DMS53 (cell line): Measurements from ENCODE around the gene CDH10.
A peak's percentile ranks its signal among the peaks of the same experiment; 100 is the strongest.

Experiments used
- DNase-seq: peaks from one replicate; lab custom pipeline; 2025; lab: John Stamatoyannopoulos, UW

The CDH10 gene

GRCh38 chr5:24644761-24645160 lies at the start of gene CDH10:
TSS of gene CDH10 (minus strand) at chr5:24644978. CDS start at chr5:24593490, 51,488 bp downstream.
- DNase-seq, result peak; percentile 85

DNA sequence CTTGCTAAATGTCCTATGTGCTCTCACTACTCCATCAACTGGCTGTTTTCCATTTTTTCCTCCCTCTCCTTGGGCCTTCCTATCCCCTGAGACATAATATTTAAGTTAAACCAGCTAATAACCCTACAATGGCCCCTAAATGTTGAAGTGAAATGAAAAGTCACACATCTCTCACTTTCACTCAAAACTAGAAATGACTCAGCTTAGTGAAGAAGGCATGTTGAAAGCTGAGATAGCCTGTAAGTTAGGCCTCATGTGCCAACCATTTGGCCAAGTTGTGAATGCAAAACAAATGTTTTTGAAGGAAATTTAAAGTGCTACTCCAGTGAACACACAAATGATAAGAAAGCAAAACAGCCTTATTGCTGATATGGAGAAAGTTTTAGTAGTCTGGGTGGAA lies 48.8 kb upstream of the CDH10 start:
- DNase-seq, result no peak

DNA sequence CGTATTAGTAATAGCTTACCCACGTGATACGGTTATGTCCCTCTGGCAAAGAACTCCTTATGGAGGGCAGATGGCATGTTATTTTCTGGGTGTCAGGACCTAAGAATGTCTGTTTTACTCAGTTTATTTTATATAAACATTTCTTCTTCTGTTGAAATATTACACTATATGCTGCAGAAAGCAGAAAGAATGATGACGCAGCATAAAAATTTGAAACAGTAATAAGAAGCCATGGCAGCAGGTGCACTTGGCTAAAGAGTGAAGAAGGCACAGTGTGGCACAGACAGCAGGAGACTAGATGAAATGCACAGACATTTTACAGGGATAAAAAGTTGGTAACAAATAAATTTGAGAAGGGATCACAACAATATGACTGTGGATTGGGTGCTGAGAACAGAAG lies 46.3 kb upstream of the CDH10 start:
- no peak for DNase-seq

DNA sequence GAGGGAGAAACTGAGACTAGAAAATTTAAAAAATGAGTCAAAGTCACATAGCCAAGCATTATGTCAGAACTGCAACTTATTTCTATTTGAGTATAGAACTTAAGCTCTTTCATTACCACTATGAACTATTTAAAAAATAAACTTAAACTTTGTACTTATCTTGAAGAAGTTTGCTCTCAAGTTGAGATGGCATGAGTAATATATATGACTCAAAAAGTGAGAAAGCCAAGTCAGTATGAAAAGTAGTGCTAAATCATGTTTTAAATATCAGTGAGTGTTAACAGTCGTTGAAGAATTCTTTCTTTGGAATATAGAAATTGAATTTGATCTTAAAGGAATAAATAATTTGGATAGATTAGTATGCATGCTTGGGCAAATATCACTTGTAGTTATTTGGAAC lies 36.3 kb upstream of the CDH10 start:
- no peak for DNase-seq

GRCh38 chr5:24668050-24668449 lies 23.3 kb upstream of the CDH10 start:
- no peak for DNase-seq

- no peak for DNase-seq
These were observed 4.8 kb upstream of the CDH10 start for GRCh38 chr5:24649531-24649930.

DNA sequence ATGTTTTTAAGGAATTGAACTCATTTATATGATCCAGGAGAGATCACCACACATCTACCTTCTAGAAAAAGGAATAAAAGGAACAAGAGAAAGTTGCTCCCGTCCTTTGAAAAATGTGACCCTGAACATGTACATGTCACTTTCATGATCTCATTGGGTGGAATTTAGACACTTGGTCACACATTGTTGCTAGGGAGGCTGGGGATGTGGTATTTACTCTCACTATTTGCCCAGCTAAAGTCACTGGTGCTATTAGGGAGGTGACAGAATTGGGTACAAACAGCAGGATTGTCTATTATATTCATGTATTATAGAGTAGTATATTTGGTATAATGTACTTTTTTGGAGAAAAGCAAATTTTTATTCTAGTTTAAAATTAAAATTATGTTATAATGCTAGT lies 2.1 kb upstream of the CDH10 start:
- DNase-seq, result peak; percentile 79

DNA sequence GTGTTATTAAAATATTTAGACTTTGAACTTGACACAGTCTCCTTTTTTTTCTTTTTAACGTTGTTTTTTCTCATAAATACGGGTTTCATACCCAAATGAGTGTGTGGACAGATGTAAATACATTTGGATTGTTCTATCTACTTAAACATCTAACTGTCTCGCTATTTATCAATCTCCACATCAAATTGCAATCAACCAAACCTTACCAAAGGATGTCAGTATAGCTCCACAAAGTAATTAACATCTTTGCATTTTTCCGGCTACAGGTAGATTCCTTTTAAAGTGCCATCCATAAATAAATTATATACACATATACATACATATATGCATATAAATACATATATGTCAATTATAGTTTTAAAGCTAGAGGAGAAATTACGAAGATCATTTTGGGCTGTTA lies 705 bp upstream of the CDH10 start:
- DNase-seq, result peak; percentile 53

DNA sequence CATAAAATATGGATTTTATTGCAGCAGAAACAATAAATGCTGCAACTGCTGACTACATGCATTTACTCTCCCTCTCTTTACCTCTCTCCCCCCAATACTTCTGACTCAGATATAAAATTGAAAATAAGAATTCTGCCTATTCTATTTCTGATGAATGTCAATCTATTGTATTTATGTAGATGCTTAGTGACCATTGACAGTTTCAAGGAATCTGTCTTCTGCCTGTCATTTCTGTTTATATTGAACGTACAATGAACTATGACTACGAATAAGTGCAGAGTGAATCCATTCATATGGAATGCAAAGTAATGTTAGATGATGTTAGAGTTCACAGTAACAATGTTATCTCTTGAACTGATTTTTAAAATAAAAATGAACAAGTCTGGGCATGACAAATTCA lies 898 bp downstream of the CDH10 start:
- no peak for DNase-seq

DNA sequence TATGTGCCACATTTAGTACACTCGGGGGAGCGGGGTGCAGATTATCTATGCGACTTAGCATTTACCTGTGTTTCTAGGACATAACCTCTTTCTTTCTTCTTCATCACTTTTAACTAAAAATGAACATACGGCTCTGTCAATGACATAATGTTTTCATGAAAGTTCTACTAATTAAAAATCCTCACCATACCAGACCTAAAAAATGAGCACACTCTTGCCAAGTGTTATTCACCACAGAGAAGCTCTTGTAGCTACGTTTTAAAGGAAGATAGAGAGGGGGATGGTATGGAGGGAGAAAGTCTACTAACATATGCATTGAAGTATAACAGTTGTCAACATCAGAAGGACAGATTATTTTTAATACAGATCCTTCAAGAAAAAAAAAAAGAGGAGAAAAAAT lies 1.6 kb downstream of the CDH10 start:
- DNase-seq, result no peak

- DNase-seq, result peak; percentile 82
These were observed 2.8 kb downstream of the CDH10 start for GRCh38 chr5:24642022-24642421.

GRCh38 chr5:24635209-24635608 lies 9.6 kb downstream of the CDH10 start:
- DNase-seq, result no peak

- peak; percentile 78 for DNase-seq
These were observed 11.0 kb downstream of the CDH10 start for GRCh38 chr5:24633715-24634325.

DNA sequence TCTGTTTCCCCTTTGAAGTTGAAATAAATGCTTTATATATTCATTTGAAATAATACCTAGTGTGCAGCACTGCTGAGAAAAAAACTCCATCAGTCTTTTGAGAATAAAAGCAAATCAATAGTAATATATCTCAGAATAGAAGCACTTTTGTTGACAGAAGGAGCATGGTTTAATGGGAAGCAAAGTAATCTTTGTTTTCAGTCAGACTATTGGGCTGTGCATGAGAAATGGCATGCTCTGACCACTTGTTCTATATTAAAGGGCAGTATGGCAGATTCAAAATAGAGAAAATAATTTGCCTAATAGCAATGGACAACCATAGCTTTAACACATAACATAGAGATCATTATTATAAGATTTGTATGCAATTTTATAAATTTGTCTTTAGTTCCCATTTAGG lies 12.4 kb downstream of the CDH10 start:
- DNase-seq, result no peak

DNA sequence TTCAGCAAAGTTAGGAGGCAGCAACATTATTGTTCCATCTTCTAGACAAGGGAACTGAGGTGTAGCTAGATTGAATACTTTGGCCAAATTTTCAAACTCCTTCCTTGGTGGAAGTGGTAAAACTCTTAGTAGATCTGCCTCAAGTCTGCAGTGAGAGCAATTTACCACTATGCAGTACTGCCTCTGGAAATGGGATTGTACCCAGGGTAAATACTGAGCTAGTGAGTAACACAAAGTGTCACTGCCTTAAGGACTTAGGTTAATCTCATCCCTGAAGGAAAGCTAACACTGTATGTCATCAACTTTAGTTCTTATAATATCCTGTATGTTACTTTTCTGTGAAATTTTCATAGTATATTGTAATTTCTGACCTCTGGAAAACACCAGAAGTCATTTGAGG lies 13.9 kb downstream of the CDH10 start:
- no peak for DNase-seq

- no peak for DNase-seq
These were observed 15.0 kb downstream of the CDH10 start for GRCh38 chr5:24629798-24630197.

GRCh38 chr5:24624872-24625271 lies 19.9 kb downstream of the CDH10 start:
- no peak for DNase-seq

DNA sequence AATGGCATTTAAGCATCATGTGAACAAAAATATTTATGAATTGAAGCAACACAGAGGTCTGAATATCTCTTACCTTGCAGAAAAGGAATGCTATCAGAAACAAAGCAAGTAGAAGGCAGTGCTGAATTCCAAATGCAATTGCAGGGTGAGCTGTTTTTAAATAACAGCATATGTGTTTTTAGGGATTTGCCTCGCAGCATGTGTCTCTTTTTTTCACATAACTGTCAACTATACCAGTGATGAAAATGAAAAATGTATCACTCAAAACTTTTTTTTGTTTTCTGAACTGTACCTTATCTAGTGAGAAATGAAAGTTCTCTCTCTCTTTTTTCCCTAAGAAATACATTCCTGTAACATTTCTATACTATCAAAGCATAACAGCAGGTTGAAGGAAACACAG lies 21.2 kb downstream of the CDH10 start:
- no peak for DNase-seq

GRCh38 chr5:24623031-24623430 lies 21.7 kb downstream of the CDH10 start:
- no peak for DNase-seq

DNA sequence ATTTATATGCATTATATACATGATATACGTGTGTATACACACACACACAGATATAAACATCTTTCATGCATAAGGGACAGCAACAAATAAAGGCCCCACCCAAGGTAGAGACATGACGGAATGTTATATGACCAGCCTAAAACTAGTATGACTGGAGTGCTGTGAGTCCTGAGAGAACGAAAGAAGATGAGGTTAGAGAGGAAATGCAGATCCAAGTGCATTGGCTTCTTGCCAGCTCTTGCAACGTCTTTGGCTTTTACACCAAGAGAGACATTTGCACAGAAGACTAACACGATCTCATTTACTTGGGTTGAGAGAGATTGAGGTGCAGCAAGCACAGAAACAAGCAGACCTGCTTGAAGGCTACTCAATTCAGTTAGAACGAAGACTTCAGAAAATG lies 23.0 kb downstream of the CDH10 start:
- peak; percentile 64 for DNase-seq

- DNase-seq, result no peak
These were observed 28.2 kb downstream of the CDH10 start for GRCh38 chr5:24616566-24616965.

- DNase-seq, result no peak
These were observed 29.6 kb downstream of the CDH10 start for GRCh38 chr5:24615159-24615558.

- no peak for DNase-seq
These were observed 35.1 kb downstream of the CDH10 start for GRCh38 chr5:24609706-24610105.

DNA sequence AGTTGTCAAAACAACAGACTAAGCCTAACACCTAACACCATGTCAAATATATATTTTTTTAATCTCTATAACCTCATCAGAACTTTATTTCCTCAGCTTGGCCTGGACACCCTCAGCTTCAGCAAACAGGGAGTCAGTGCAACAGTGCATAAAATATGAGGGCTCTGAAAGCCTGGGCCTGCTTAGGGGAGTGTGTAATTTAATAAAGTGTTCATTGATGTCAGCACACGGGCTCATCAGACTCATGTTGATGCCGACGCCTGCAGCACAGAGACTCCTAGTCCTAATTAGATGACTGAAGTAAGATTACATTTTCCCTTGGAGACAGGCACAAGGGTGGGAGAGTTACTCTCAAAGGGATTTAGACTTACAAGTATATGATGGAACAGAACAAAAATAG lies 37.8 kb downstream of the CDH10 start:
- DNase-seq, result no peak

DNA sequence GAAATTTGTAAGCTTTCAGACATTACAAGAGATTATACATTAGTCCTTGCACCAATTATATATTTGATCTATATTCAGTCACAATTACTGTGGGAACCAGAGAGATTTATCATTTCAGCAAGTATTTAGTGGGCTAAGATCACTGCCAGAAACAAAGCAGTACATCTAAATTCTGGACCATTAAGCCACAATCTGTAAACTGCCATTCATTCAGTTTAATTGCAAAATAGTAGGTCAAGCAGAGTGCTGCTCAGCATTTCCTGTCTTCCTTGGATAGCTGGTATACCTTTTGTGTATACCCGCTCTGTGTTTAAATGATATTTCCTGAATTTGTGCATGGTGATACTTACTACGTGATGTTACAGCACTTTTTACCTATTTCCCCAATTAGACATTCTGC lies 42.6 kb downstream of the CDH10 start:
- DNase-seq, result no peak
